ENCODE data around the gene ACAD9.

DNA sequence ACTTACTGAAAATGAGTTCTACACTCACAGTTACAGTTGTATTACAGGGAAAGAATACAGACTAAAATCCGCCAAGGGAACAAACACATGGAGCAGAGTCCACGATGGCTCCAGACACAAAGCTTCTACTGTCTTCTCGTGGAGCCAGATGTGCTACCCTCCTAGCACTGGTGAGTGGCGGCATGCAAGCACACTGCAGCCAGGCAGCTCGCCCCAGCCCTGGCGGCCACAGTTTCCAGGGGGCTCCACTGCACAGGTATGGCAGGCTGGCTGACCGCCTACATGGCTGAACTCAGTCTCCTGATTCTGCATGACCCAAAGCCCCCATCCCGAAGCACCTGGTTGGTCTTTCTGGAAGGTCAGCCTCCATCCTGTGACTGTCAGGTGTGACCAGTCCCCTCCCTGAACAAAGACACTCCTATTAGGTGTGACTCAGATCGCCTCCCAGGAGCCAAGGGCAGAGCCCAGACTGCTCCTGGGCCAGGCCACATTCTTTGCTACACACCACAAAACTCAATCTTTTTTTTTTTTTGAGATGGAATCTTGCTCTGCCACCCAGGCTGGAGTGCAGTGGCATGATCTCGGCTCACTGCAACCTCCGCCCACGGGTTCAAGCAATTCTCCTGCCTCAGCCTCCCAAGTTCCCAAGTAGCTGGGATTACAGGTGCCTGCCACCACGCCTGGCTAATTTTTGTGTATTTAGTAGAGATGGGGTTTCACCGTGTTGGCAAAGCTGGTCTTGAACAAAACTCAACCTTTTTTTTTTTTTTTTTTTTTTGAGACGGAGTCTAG is 62.9 kb downstream of the ACAD9 start:
- TF ChIP-seq LEF1 (IDR thresholded peaks at IDR 0.05; ENCODE audit: borderline replicate concordance) (no peak), SP1 (IDR thresholded peaks at IDR 0.05) (no peak), TARDBP (IDR thresholded peaks at IDR 0.05) (no peak), ZNF384 (IDR thresholded peaks at IDR 0.05) (no peak), FOXM1 (IDR thresholded peaks at IDR 0.05; ENCODE audit: borderline replicate concordance) (no peak), L3MBTL2 (conservative IDR thresholded peaks at IDR 0.05) (no peak), SUZ12 (IDR thresholded peaks at IDR 0.05) (no peak), FOXK2 (IDR thresholded peaks at IDR 0.05) (no peak), CTBP1 (IDR thresholded peaks at IDR 0.05; ENCODE audit: borderline replicate concordance) (no peak), BHLHE40 (IDR thresholded peaks at IDR 0.05; ENCODE audit: borderline replicate concordance) (no peak), ARNT (IDR thresholded peaks at IDR 0.05) (no peak)
- TF ChIP-seq, protein P1, sequence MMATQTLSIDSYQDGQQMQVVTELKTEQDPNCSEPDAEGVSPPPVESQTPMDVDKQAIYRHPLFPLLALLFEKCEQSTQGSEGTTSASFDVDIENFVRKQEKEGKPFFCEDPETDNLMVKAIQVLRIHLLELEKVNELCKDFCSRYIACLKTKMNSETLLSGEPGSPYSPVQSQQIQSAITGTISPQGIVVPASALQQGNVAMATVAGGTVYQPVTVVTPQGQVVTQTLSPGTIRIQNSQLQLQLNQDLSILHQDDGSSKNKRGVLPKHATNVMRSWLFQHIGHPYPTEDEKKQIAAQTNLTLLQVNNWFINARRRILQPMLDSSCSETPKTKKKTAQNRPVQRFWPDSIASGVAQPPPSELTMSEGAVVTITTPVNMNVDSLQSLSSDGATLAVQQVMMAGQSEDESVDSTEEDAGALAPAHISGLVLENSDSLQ (IDR thresholded peaks at IDR 0.05), result no peak
